Neural cell (in vitro differentiated cells): ENCODE results near the gene CD70. TPM values are rescaled to one million over a fixed set of nuclear protein-coding genes. Genes with fewer than 3 reads are reported as not detected.

ENCODE experiments used
- H2AFZ ChIP-seq: fragments of 200-600, 300-800 bp; sonication (generic), shearing (Covaris generic); 2 replicates; pipeline ENCODE4 v1.6.0; 2014; ENCODE audit warnings: low read depth, mild to moderate bottlenecking, antibody characterized with exemption, low read length, moderate library complexity
- H3F3A ChIP-seq: fragments of 200-600 bp; shearing (Covaris generic); 2 replicates; pipeline ENCODE4 v1.6.1; 2016; ENCODE audit warnings: mild to moderate bottlenecking, moderate library complexity, mixed read lengths, antibody characterized with exemption, low read length; ENCODE audit not compliant: insufficient read depth, poor library complexity, severe bottlenecking
- H3K27ac ChIP-seq: fragments of 200-600, 300-800 bp; sonication (generic), shearing (Covaris generic); 2 replicates; pipeline ENCODE4 v1.5.1; 2014; ENCODE audit warnings: mild to moderate bottlenecking, low read length, moderate library complexity
- H3K27me3 ChIP-seq: fragments of 300-800, 200-600 bp; sonication (generic), shearing (Covaris generic); 2 replicates; pipeline ENCODE4 v1.6.0; 2014; ENCODE audit warnings: mild to moderate bottlenecking, low read depth, low read length, moderate library complexity; ENCODE audit not compliant: insufficient read depth
- H3K36me3 ChIP-seq: fragments of 300-800, 200-600 bp; sonication (generic), shearing (Covaris generic); 2 replicates; pipeline ENCODE4 v1.5.1; 2014; ENCODE audit warnings: mild to moderate bottlenecking, antibody characterized with exemption, low read length, moderate library complexity; ENCODE audit not compliant: insufficient read depth
- H3K4me2 ChIP-seq: fragments of 300-800, 200-600 bp; sonication (generic), shearing (Covaris generic); 2 replicates; pipeline ENCODE4 v1.6.0; 2014; ENCODE audit warnings: mild to moderate bottlenecking, low read length
- H3K4me3 ChIP-seq: fragments of 300-800, 200-600 bp; sonication (generic), shearing (Covaris generic); 2 replicates; pipeline ENCODE4 v1.5.1; 2014; ENCODE audit warnings: mild to moderate bottlenecking, low read length, moderate library complexity
- H3K79me2 ChIP-seq: fragments of 200-600 bp; shearing (Covaris generic); replicated peaks from 2 replicates; pipeline ENCODE4 v1.6.0; 2014; ENCODE audit warnings: mild to moderate bottlenecking, low read length, moderate library complexity; ENCODE audit not compliant: insufficient read depth
- H3K9ac ChIP-seq: fragments of 300-800, 200-600 bp; sonication (generic), shearing (Covaris generic); 2 replicates; pipeline ENCODE4 v1.6.1; 2016; ENCODE audit warnings: mild to moderate bottlenecking, low read length, mixed read lengths
- H3K9me2 ChIP-seq: fragments of 200-600 bp; shearing (Covaris generic); 2 replicates; pipeline ENCODE4 v1.6.1; 2016; ENCODE audit warnings: mild to moderate bottlenecking, low read length, mixed read lengths; ENCODE audit not compliant: insufficient read depth
- H3K9me3 ChIP-seq: fragments of 200-600, 300-800 bp; sonication (generic), shearing (Covaris generic); 2 replicates; pipeline ENCODE4 v1.6.1; 2016; ENCODE audit warnings: mild to moderate bottlenecking, mixed run types, low read length, moderate library complexity, mixed read lengths
- H4K20me1 ChIP-seq: fragments of 200-600 bp; shearing (Covaris generic); 2 replicates; pipeline ENCODE4 v1.6.1; 2016; ENCODE audit warnings: mild to moderate bottlenecking, mixed run types; ENCODE audit not compliant: insufficient read depth
- CTCF ChIP-seq: fragments of 450-650 bp; IDR thresholded peaks from 2 replicates; pipeline ENCODE4 v1.5.1; 2014; ENCODE audit warnings: antibody characterized with exemption, mild to moderate bottlenecking, moderate library complexity; ENCODE audit not compliant: poor library complexity, severe bottlenecking
- EP300 ChIP-seq: fragments of 450-650 bp; conservative IDR thresholded peaks from 2 replicates; pipeline ENCODE4 v1.6.1; 2014; ENCODE audit warnings: antibody characterized with exemption, mild to moderate bottlenecking, moderate library complexity; ENCODE audit not compliant: poor library complexity, severe bottlenecking
- EZH2 ChIP-seq: fragments of 200-600, 300-800 bp; shearing (Covaris generic), sonication (generic); IDR thresholded peaks from 2 replicates; pipeline ENCODE4 v1.6.1; 2014; ENCODE audit warnings: antibody characterized with exemption, low read length, borderline replicate concordance, mild to moderate bottlenecking; ENCODE audit not compliant: insufficient read depth, poor library complexity, severe bottlenecking
- MXI1 ChIP-seq: fragments of 450-650 bp; conservative IDR thresholded peaks from 2 replicates; pipeline ENCODE4 v1.6.1; 2014; ENCODE audit warnings: antibody characterized with exemption, mild to moderate bottlenecking; ENCODE audit not compliant: poor library complexity, severe bottlenecking
- POLR2AphosphoS5 ChIP-seq: IDR thresholded peaks from 2 replicates; pipeline ENCODE4 v1.6.1; 2012
- RAD21 ChIP-seq: fragments of 450-650 bp; conservative IDR thresholded peaks from 2 replicates; pipeline ENCODE4 v1.6.1; 2014; ENCODE audit warnings: antibody characterized with exemption, mild to moderate bottlenecking, moderate library complexity
- REST ChIP-seq: IDR thresholded peaks from 2 replicates; pipeline ENCODE4 v1.6.1; 2012; ENCODE audit warnings: borderline replicate concordance
- SMC3 ChIP-seq: fragments of 450-650 bp; conservative IDR thresholded peaks from 2 replicates; pipeline ENCODE4 v1.6.1; 2014; ENCODE audit warnings: antibody characterized with exemption, mild to moderate bottlenecking, moderate library complexity; ENCODE audit not compliant: poor library complexity
- TAF1 ChIP-seq: IDR thresholded peaks from 2 replicates; pipeline ENCODE4 v1.6.1; 2012; ENCODE audit warnings: low read depth
- polyA plus RNA-seq: library from polyadenylated mRNA; depleted of rRNA; stranded (reverse); fragments of >200 nt; gene quantifications from 2 replicates; pipeline ENCODE4 v1.2.3, GENCODE V29; 2014

Gene CD70
- polyA plus RNA-seq, 1 donor from 2014 or later: not detected

DNA sequence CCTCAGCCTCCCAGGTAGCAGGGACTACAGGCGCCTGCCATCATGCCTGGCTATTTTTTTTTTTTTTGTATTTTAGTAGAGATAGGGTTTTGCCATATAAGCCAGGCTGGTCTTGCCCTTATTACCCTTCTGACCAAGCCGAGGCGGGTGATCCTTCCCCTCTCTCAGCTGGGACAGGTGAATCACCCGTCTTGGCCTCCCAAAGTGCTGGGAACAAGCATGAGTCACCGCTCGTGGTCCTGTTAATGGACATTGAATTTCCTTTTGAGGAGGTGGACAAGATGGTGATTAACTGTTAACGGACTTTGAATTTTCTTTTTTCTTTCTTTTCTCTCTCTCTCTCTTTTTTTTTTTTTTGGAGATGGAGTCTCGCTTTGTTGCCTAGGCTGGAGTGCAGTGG is 10.6 kb downstream of the CD70 start:
- Histone ChIP-seq H3K9ac (no peak overlapping the region), H3K4me3 (no peak overlapping the region), H4K20me1 (no peaks in the 10 kb centered on the region), H3K27ac (no peak overlapping the region), H2AFZ (no peak overlapping the region), H3K9me2 (no peaks in the 10 kb centered on the region), H3K4me2 (no peak overlapping the region), H3K9me3 (no peaks in the 10 kb centered on the region), H3K27me3 (peaks cover 2% of the 10 kb centered on the region), H3F3A (no peaks in the 10 kb centered on the region), H3K79me2 (no peaks in the 10 kb centered on the region), H3K36me3 (no peaks in the 10 kb centered on the region)
- TF ChIP-seq MXI1 (no peak), EP300 (no peak), POLR2AphosphoS5 (no peak), REST (no peak), RAD21 (no peak), CTCF (no peak), SMC3 (no peak), TAF1 (no peak), EZH2 (no peak)

GRCh38 chr19:6579450-6580178 is 11.3 kb downstream of the CD70 start:
- H3K9ac ChIP-seq: no peak overlapping the region
- H3K4me3 ChIP-seq: no peak overlapping the region
- no peaks in the 10 kb centered on the region for H3K27me3 ChIP-seq
- no peaks in the 10 kb centered on the region for H4K20me1 ChIP-seq
- H3K36me3 ChIP-seq: no peaks in the 10 kb centered on the region
- TF ChIP-seq POLR2AphosphoS5 (no peak), CTCF (no peak), MXI1 (no peak), TAF1 (no peak), SMC3 (no peak), REST (no peak), EP300 (no peak), RAD21 (no peak), EZH2 (no peak)
- H3F3A ChIP-seq: no peaks in the 10 kb centered on the region
- H3K4me2 ChIP-seq: no peak overlapping the region
- H3K27ac ChIP-seq: no peak overlapping the region
- H3K79me2 ChIP-seq: no peaks in the 10 kb centered on the region
- no peaks in the 10 kb centered on the region for H3K9me2 ChIP-seq
- H3K9me3 ChIP-seq: no peaks in the 10 kb centered on the region
- no peak overlapping the region for H2AFZ ChIP-seq
